Measurements from ENCODE around the gene APOA4.

APOA4 gene

GRCh38 chr11:116773203-116774097, 49.7 kb downstream of the APOA4 start:
- Histone ChIP-seq H3K9ac (peak overlapping the region; percentile 89), H3K4me1 (peaks cover 35% of the 10 kb centered on the region), H3K27ac (peak overlapping the region; percentile 76), H3K4me3 (peak overlapping the region; percentile 85), H3K9me3 (no peaks in the 10 kb centered on the region), H3K27me3 (no peaks in the 10 kb centered on the region), H3K36me3 (peaks cover 45% of the 10 kb centered on the region), H3K4me2 (peak overlapping the region; percentile 97), H4K20me1 (peaks cover 15% of the 10 kb centered on the region; the same call in 1 of the 2 replicates)
- TF ChIP-seq Cebpa-rat (IDR thresholded peaks at IDR 0.05) = peak; percentile 61; the same call in 1 of the 2 replicates

GRCh38 chr11:116772443-116773202, 50.5 kb downstream of the APOA4 start, which contains the start of gene BUD13:
Gene BUD13 (minus strand): TSS chr11:116772987. CDS start chr11:116772964, 23 bp downstream.
- H3K36me3 ChIP-seq = peaks cover 44% of the 10 kb centered on the region
- peak within 1 kb of the TSS; percentile 89 for H3K9ac ChIP-seq
- H3K27me3 ChIP-seq = no peaks in the 10 kb centered on the region
- no peaks in the 10 kb centered on the region for H3K9me3 ChIP-seq
- TF ChIP-seq Cebpa-rat (IDR thresholded peaks at IDR 0.05) = no peak
- H3K4me1 ChIP-seq = peaks cover 35% of the 10 kb centered on the region
- peak within 1 kb of the TSS; percentile 85 for H3K4me3 ChIP-seq
- peak within 1 kb of the TSS; percentile 85 for H3K27ac ChIP-seq
- peak within 1 kb of the TSS; percentile 97 for H3K4me2 ChIP-seq
- peaks cover 12% of the 10 kb centered on the region; the same call in 1 of the 2 replicates for H4K20me1 ChIP-seq

- Histone ChIP-seq H3K27me3 (no peaks in the 10 kb centered on the region), H3K4me1 (peaks cover 35% of the 10 kb centered on the region), H3K36me3 (peaks cover 43% of the 10 kb centered on the region), H3K4me2 (peak overlapping the region; percentile 87), H3K27ac (peak overlapping the region; percentile 85), H3K4me3 (peak overlapping the region; percentile 85), H4K20me1 (peaks cover 11% of the 10 kb centered on the region), H3K9me3 (no peaks in the 10 kb centered on the region), H3K9ac (peak overlapping the region; percentile 89)
- no peak for TF ChIP-seq Cebpa-rat (IDR thresholded peaks at IDR 0.05)
Measured at GRCh38 chr11:116771935-116772334, 51.2 kb downstream of the APOA4 start.

Data from BLaER1 (cell line).